Smooth muscle cell (in vitro differentiated cells): Measurements from ENCODE around the gene SPIB. TPM values are rescaled to one million over a fixed set of nuclear protein-coding genes. Genes with fewer than 3 reads are reported as not detected.

ENCODE experiments used
- DNase-seq: peaks from one replicate; lab custom pipeline; 2025; ENCODE audit not compliant: unreplicated experiment; lab: John Stamatoyannopoulos, UW
- H2AFZ ChIP-seq: fragments of 200-600 bp; sonication (generic); 2 replicates; pipeline ENCODE4 v1.6.0; 2016; ENCODE audit warnings: antibody characterized with exemption, low read depth, mild to moderate bottlenecking
- H3F3A ChIP-seq: fragments of 200-600 bp; sonication (generic); 2 replicates; pipeline ENCODE4 v1.6.0; 2017; ENCODE audit warnings: antibody characterized with exemption, low read depth
- H3K27ac ChIP-seq: fragments of 200-600 bp; sonication (generic); 2 replicates; pipeline ENCODE4 v1.5.1; 2016; ENCODE audit warnings: low read depth, mild to moderate bottlenecking
- H3K27me3 ChIP-seq: fragments of 200-600 bp; sonication (generic); 2 replicates; pipeline ENCODE4 v1.6.1; 2016; ENCODE audit warnings: low read depth, mild to moderate bottlenecking
- H3K36me3 ChIP-seq: fragments of 200-600 bp; sonication (generic); 2 replicates; pipeline ENCODE4 v1.5.1; 2016; ENCODE audit warnings: low read depth
- H3K4me1 ChIP-seq: fragments of 200-600 bp; sonication (generic); 2 replicates; pipeline ENCODE4 v1.5.1; 2016; ENCODE audit warnings: low read depth
- H3K4me2 ChIP-seq: fragments of 200-600 bp; sonication (generic); 2 replicates; pipeline ENCODE4 v1.6.0; 2016; ENCODE audit warnings: mild to moderate bottlenecking
- H3K4me3 ChIP-seq: fragments of 200-600 bp; sonication (generic); 2 replicates; pipeline ENCODE4 v1.5.1; 2016; ENCODE audit warnings: mild to moderate bottlenecking
- H3K79me2 ChIP-seq: fragments of 200-600 bp; sonication (generic); 2 replicates; pipeline ENCODE4 v1.6.0; 2016; ENCODE audit warnings: low read depth, mild to moderate bottlenecking
- H3K9ac ChIP-seq: fragments of 200-600 bp; sonication (generic); 2 replicates; pipeline ENCODE4 v1.6.0; 2016; ENCODE audit warnings: low read depth
- H3K9me3 ChIP-seq: fragments of 200-600 bp; sonication (generic); replicated peaks from 2 replicates; pipeline ENCODE4 v1.5.1; 2016; ENCODE audit warnings: low read depth
- H4K20me1 ChIP-seq: fragments of 200-600 bp; sonication (generic); 2 replicates; pipeline ENCODE4 v1.6.0; 2016; ENCODE audit warnings: low read depth
- CTCF ChIP-seq: fragments of 200-600 bp; sonication (generic); IDR thresholded peaks from 2 replicates; pipeline ENCODE4 v1.5.1; 2017; ENCODE audit warnings: borderline replicate concordance, mild to moderate bottlenecking, antibody characterized with exemption; ENCODE audit not compliant: insufficient read depth, poor library complexity, severe bottlenecking
- WGBS: methylation state at CpG from one replicate; pipeline ENCODE4 v1.1.7; 2016; ENCODE audit warnings: low lambda C conversion rate; 5-methylcytosine and 5-hydroxymethylcytosine counted together
- polyA plus RNA-seq: library from polyadenylated mRNA; unstranded; fragments of >200 nt; fragmentation: Nextera tagmentation; extraction: Ambion mirVana; gene quantifications from 2 replicates; pipeline ENCODE4 v1.2.1, GENCODE V29; 2016
- total RNA-seq: library from RNA; depleted of rRNA; stranded (reverse); fragments of >200 nt; gene quantifications from 2 replicates; pipeline ENCODE4 v1.2.3, GENCODE V29; 2014

The SPIB gene
- total and polyA plus RNA-seq, 2 experiments from 2014 or later, result not detected

- Histone ChIP-seq H4K20me1 (peaks cover 12% of the 10 kb centered on the region), H3K79me2 (no peaks in the 10 kb centered on the region), H3K27me3 (no peaks in the 10 kb centered on the region), H3K36me3 (no peaks in the 10 kb centered on the region), H3K4me1 (no peaks in the 10 kb centered on the region), H3K9ac (no peak overlapping the region), H3K4me3 (no peak overlapping the region), H2AFZ (no peak overlapping the region), H3K9me3 (no peaks in the 10 kb centered on the region), H3K4me2 (no peak overlapping the region), H3F3A (peaks cover 1% of the 10 kb centered on the region), H3K27ac (no peak overlapping the region)
- 97% methylated on average over 11 of the region's 11 CpGs for WGBS
- DNase-seq, result no peak
- no peak for TF ChIP-seq CTCF
Observed at GRCh38 chr19:50379602-50380001, 39.1 kb upstream of the SPIB start.

- no peak for TF ChIP-seq CTCF
- Histone ChIP-seq H3K4me1 (no peaks in the 10 kb centered on the region), H3K4me2 (no peak overlapping the region), H3K36me3 (no peaks in the 10 kb centered on the region), H3K27me3 (no peaks in the 10 kb centered on the region), H3K27ac (no peak overlapping the region), H3K9ac (no peak overlapping the region), H3F3A (peaks cover 5% of the 10 kb centered on the region), H3K4me3 (no peak overlapping the region), H3K79me2 (no peaks in the 10 kb centered on the region), H3K9me3 (no peaks in the 10 kb centered on the region), H2AFZ (no peak overlapping the region), H4K20me1 (peaks cover 12% of the 10 kb centered on the region)
- 95% methylated on average over 11 of the region's 11 CpGs for WGBS
- no peak for DNase-seq
Observed at GRCh38 chr19:50380137-50380536, 38.6 kb upstream of the SPIB start.

- no peaks in the 10 kb centered on the region for H3K27me3 ChIP-seq
- no peaks in the 10 kb centered on the region for H3K4me1 ChIP-seq
- peaks cover 5% of the 10 kb centered on the region for H3F3A ChIP-seq
- H3K9me3 ChIP-seq, result no peaks in the 10 kb centered on the region
- H3K4me2 ChIP-seq, result no peak overlapping the region
- H3K36me3 ChIP-seq, result no peaks in the 10 kb centered on the region
- H3K27ac ChIP-seq, result no peak overlapping the region
- no peak for TF ChIP-seq CTCF
- no peak overlapping the region for H3K9ac ChIP-seq
- no peak for DNase-seq
- H3K79me2 ChIP-seq, result peaks cover 3% of the 10 kb centered on the region
- no peak overlapping the region for H3K4me3 ChIP-seq
- H2AFZ ChIP-seq, result no peak overlapping the region
- peaks cover 12% of the 10 kb centered on the region for H4K20me1 ChIP-seq
- WGBS, result 100% methylated on average over 5 of the region's 8 CpGs
Observed at GRCh38 chr19:50380751-50381151, 38.0 kb upstream of the SPIB start.

- H3K9me3 ChIP-seq, result no peaks in the 10 kb centered on the region
- no peaks in the 10 kb centered on the region for H3K27me3 ChIP-seq
- H2AFZ ChIP-seq, result no peak overlapping the region
- peaks cover 5% of the 10 kb centered on the region for H3F3A ChIP-seq
- peaks cover 14% of the 10 kb centered on the region for H3K79me2 ChIP-seq
- no peak overlapping the region for H3K9ac ChIP-seq
- 98% methylated on average over 56 of the region's 58 CpGs for WGBS
- no peaks in the 10 kb centered on the region for H3K36me3 ChIP-seq
- no peak for TF ChIP-seq CTCF
- no peak overlapping the region for H3K4me2 ChIP-seq
- H3K27ac ChIP-seq, result no peak overlapping the region
- no peak for DNase-seq
- peaks cover 11% of the 10 kb centered on the region for H4K20me1 ChIP-seq
- no peak overlapping the region for H3K4me3 ChIP-seq
- H3K4me1 ChIP-seq, result no peaks in the 10 kb centered on the region
Observed at GRCh38 chr19:50381881-50382729, 36.6 kb upstream of the SPIB start.
